ENCODE measurements around the gene CARS2. TPM values are rescaled to one million over a fixed set of nuclear protein-coding genes. Genes with fewer than 3 reads are reported as not detected.

CARS2 gene
- total RNA-seq, 1 experiment from 2014 or later: 41.9 TPM

DNA sequence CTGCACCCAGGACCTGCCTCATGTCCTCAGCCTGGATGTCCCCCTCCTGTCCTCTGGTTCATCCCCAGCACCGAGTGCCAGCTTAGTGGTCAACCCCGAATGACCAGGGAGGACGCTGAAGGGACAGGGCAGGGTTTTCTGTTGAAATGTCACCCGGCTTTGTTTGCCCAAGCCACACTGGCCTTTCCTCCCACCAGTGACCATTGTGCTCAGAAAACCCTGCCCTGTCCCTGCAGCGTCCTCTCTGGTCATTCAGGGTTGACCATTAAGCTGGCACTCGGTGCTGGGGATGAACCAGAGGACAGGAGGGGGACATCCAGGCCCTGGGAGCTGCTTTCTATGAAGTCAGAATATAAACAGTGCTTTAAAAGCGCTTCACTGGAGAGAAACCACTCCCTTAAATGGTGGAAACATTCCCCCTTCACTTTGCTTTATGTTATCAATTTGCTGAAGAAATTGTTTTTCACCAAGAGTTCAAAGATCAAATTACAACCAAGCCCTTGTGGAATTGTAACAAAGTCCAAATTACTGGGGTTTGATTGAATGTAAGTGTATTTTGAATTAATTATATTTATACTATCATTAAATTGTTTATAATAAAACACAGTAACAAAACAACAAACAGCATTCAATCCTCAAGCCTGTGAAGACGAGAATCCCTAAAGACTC is 21.4 kb downstream of the CARS2 start:
- H3K23me2 ChIP-seq (ENCODE audit: insufficient read length, low read depth, low read length, poor library complexity, severe bottlenecking): no peaks in the 10 kb centered on the region
- H3K27me3 ChIP-seq (ENCODE audit: insufficient read depth, low read length): no peaks in the 10 kb centered on the region
- H3K4me2 ChIP-seq (ENCODE audit: insufficient read depth, insufficient read length, low read length): no peak overlapping the region
- no peak overlapping the region for H3K14ac ChIP-seq (ENCODE audit: insufficient read depth, low read length)
- no peak for DNase-seq
- no peaks in the 10 kb centered on the region for H3K27me3 Mint-ChIP-seq (ENCODE audit: low read depth)
- H3K4ac ChIP-seq (ENCODE audit: low read depth, low read length): no peak overlapping the region
- WGBS (ENCODE audit: extremely low coverage, insufficient read length, low lambda C conversion rate): no CpG with 5 or more reads among the region's 8 CpGs
- no peak overlapping the region for H2BK12ac ChIP-seq (ENCODE audit: insufficient read length, low read depth, low read length)
- no peak overlapping the region for H3K56ac ChIP-seq (ENCODE audit: insufficient read length, low read depth, low read length)
- no peak overlapping the region for H2AK5ac ChIP-seq (ENCODE audit: insufficient read length, low read length)
- H2BK20ac ChIP-seq (ENCODE audit: low read depth, low read length, poor library complexity, severe bottlenecking): no peak overlapping the region
- peaks cover 13 to 69% (median 48%) of the 10 kb centered on the region in 3 experiments; a peak in 6 of 7 replicates for H3K36me3 Mint-ChIP-seq (ENCODE audit: insufficient read depth in 1 of 3, low read depth in 3 of 3)
- no peaks in the 10 kb centered on the region for H4K20me1 ChIP-seq (ENCODE audit: control insufficient read depth, insufficient read depth, insufficient read length)
- no peak overlapping the region for H4K8ac ChIP-seq (replicated peaks; ENCODE audit: insufficient read length, low read depth, low read length)
- H3K18ac ChIP-seq (ENCODE audit: insufficient read length, low read depth, low read length): no peak overlapping the region
- no peak overlapping the region for H3K9ac ChIP-seq (ENCODE audit: extremely low read depth, insufficient read length, low read length)
- H3K27ac ChIP-seq (ENCODE audit: insufficient read length, low read depth, low read length): no peak overlapping the region
- no peak overlapping the region for H2BK120ac ChIP-seq (ENCODE audit: low read depth, low read length, poor library complexity, severe bottlenecking)
- no peak overlapping the region for H3K27ac Mint-ChIP-seq
- H2AFZ ChIP-seq (ENCODE audit: low read length): no peak overlapping the region
- no peak overlapping the region for H2BK15ac ChIP-seq (ENCODE audit: low read depth, low read length)
- H4K91ac ChIP-seq (ENCODE audit: insufficient read length, low read depth, low read length): no peak overlapping the region
- no peaks in the 10 kb centered on the region for H3K9me3 Mint-ChIP-seq
- no peak overlapping the region for H3T11ph ChIP-seq (ENCODE audit: low read length)
- H3K9me3 ChIP-seq (ENCODE audit: control insufficient read depth, low read depth, low read length): no peaks in the 10 kb centered on the region
- no peak for TF ChIP-seq CTCF (conservative IDR thresholded peaks at IDR 0.05)
- H3K23ac ChIP-seq (ENCODE audit: insufficient read length, low read depth, low read length): no peak overlapping the region
- H3K79me2 ChIP-seq (ENCODE audit: insufficient read depth, low read length): no peaks in the 10 kb centered on the region
- H3K4me1 ChIP-seq (ENCODE audit: insufficient read depth, low read length): no peaks in the 10 kb centered on the region
- H3K79me1 ChIP-seq (ENCODE audit: insufficient read depth, low read depth, low read length, poor library complexity, severe bottlenecking): no peaks in the 10 kb centered on the region
- no peaks in the 10 kb centered on the region for H3K4me1 Mint-ChIP-seq
- H2BK5ac ChIP-seq (ENCODE audit: insufficient read length, low read length): no peak overlapping the region
- no peak overlapping the region for H3K4me3 Mint-ChIP-seq
- H4K5ac ChIP-seq (ENCODE audit: insufficient read length, low read depth, low read length): no peak overlapping the region
